GM18873 (cell line): ENCODE measurements around the gene TRIM36.

Experiments
- ATAC-seq: cut with Tn5 transposase; IDR thresholded peaks from one replicate; pipeline ENCODE4 v1.9.1; 2021; ENCODE audit warnings: mild to moderate bottlenecking, moderate library complexity, moderate number of reproducible peaks; ENCODE audit not compliant: unreplicated experiment, low FRiP score

Gene TRIM36

DNA sequence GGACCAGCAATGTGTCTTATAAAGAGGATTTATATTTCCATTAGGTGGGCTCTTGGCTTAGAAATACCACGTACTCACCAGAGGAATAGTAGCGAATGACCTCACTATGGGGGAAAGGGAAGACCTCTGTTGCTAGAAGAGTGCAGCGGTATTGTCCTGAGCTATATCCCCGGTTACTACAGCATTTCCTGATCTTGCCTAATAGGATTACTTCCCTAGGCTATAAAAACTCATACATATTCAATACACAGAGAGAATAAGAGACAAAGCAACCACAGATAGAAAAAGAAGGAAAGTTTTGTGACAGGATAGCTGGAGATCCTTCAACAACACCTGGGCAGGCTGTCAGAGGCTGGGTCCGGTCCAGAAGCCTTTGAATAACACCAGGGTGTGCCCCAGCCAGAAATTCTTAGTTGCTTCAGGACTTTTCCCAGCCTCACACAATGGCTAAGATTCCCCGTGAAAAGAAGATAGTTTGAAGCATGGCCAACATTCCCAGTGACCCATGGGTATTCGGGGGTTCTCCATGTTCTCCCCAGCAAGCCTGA is 85.4 kb downstream of the TRIM36 start:
- no peak for ATAC-seq

DNA sequence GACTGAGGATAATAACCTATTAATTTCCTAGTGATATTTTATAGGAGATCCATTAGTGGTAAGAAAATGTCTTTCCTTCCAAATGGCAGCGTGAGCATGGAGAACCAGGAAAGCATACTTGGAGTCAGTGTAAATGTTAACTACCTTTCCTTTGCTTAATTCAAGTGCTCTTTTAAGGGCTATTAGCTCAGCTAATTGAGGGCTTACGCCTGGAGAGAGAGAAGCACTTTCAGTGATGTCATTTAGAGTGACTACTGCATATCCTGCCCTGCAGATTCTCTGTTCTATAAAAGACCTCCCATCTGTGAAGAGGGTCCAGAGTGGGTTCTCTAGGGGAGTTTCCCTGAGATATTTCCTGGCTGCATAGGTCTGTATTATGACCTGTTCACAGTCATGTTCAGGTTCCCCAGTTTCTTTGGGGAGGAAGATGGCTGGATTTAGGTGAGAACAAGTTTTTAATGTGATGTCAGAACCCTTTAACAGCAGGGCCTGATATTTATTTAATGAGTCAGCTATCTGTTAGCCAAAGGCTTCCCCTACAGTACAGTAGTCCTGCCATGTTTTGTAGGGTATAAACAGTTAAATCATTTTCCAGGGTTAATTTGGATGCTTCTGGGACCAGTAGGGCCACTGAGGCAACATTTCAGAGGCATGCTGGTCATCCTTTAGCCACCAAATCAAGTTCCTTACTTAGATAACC is 89.6 kb downstream of the TRIM36 start:
- ATAC-seq: no peak
